HG02678 (cell line): ENCODE results near the gene HGFAC.

ENCODE experiments used
- ATAC-seq: cut with Tn5 transposase; IDR thresholded peaks from one replicate; pipeline ENCODE4 v1.9.1; 2021; ENCODE audit warnings: mild to moderate bottlenecking, moderate library complexity; ENCODE audit not compliant: unreplicated experiment

HGFAC gene

GRCh38 chr4:3484057-3484973, 42.5 kb downstream of the HGFAC start:
- ATAC-seq: no peak

GRCh38 chr4:3485011-3485791, 43.4 kb downstream of the HGFAC start:
- ATAC-seq: no peak

- ATAC-seq: no peak
These were observed 44.2 kb downstream of the HGFAC start for GRCh38 chr4:3485886-3486540.

- no peak for ATAC-seq
These were observed 45.1 kb downstream of the HGFAC start for GRCh38 chr4:3486541-3487540.

GRCh38 chr4:3487861-3488260, 46.1 kb downstream of the HGFAC start:
- no peak for ATAC-seq

- ATAC-seq: no peak
These were observed 47.1 kb downstream of the HGFAC start for GRCh38 chr4:3488820-3489219.

- ATAC-seq: no peak
These were observed 47.7 kb downstream of the HGFAC start for GRCh38 chr4:3489451-3489962.

- no peak for ATAC-seq
These were observed 50.1 kb downstream of the HGFAC start for GRCh38 chr4:3491681-3492405.

- no peak for ATAC-seq
These were observed 51.3 kb downstream of the HGFAC start for GRCh38 chr4:3492741-3493719.

GRCh38 chr4:3493720-3494461, 52.1 kb downstream of the HGFAC start:
- ATAC-seq: no peak

GRCh38 chr4:3494462-3494871, 52.7 kb downstream of the HGFAC start:
- ATAC-seq: no peak

GRCh38 chr4:3495204-3495975, 53.6 kb downstream of the HGFAC start:
- ATAC-seq: no peak

GRCh38 chr4:3496021-3496420, 54.3 kb downstream of the HGFAC start:
- no peak for ATAC-seq

- no peak for ATAC-seq
These were observed 55.3 kb downstream of the HGFAC start for GRCh38 chr4:3497095-3497494.

GRCh38 chr4:3497523-3498389, 56.0 kb downstream of the HGFAC start:
- ATAC-seq: no peak

GRCh38 chr4:3498407-3498806, 56.6 kb downstream of the HGFAC start:
- ATAC-seq: no peak
